SU-DHL-6 (cell line): Measurements from ENCODE around the gene CYP11A1.

ENCODE experiments used
- EZH2phosphoT487 ChIP-seq: fragments of 200-600 bp; sonication (generic), shearing (Covaris generic); conservative IDR thresholded peaks from 2 replicates; pipeline ENCODE4 v1.6.1; 2018; ENCODE audit warnings: mild to moderate bottlenecking, antibody characterized with exemption, low read length, moderate library complexity, mixed read lengths
- TF ChIP-seq, protein P1 (sequence below): fragments of 200-600 bp; sonication (generic); IDR thresholded peaks from one replicate; pipeline ENCODE4 v1.5.1; 2017; ENCODE audit warnings: antibody characterized with exemption, mild to moderate bottlenecking, low read length, moderate library complexity; ENCODE audit not compliant: insufficient read depth, poor library complexity, severe bottlenecking

DNA sequence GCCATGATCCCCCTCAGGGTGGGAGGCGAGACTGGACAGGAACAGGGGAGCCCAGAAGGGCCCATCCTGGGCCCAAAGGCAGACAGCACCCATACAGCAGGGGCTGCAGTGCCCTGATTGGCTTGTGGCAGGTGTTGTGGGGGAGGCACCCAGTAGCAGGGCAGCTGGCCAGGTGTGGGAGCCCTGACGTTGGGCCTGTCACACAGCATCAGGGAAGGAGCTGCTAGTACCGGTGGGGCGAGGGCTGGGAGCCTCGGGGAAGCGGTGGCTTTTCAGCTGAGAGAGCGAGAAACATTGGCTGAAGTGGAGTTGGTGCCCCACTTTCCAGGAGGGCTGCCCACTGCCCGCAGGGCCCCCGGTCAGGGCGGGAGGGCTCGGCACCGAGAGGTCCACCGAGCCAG, 19.7 kb upstream of the CYP11A1 start:
- TF ChIP-seq, protein P1, sequence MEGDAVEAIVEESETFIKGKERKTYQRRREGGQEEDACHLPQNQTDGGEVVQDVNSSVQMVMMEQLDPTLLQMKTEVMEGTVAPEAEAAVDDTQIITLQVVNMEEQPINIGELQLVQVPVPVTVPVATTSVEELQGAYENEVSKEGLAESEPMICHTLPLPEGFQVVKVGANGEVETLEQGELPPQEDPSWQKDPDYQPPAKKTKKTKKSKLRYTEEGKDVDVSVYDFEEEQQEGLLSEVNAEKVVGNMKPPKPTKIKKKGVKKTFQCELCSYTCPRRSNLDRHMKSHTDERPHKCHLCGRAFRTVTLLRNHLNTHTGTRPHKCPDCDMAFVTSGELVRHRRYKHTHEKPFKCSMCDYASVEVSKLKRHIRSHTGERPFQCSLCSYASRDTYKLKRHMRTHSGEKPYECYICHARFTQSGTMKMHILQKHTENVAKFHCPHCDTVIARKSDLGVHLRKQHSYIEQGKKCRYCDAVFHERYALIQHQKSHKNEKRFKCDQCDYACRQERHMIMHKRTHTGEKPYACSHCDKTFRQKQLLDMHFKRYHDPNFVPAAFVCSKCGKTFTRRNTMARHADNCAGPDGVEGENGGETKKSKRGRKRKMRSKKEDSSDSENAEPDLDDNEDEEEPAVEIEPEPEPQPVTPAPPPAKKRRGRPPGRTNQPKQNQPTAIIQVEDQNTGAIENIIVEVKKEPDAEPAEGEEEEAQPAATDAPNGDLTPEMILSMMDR = no peak
- TF ChIP-seq EZH2phosphoT487 = no peak
